Calu3 (cell line): Measurements from ENCODE around the gene ELF5. TPM values are rescaled to one million over a fixed set of nuclear protein-coding genes. Genes with fewer than 3 reads are reported as not detected.

ENCODE experiments used
- BruUV-seq: library from RNA; stranded (reverse); fragments of 400-500 nt; replicated peaks from 2 replicates; lab custom pipeline; 2021; lab: Mats Ljungman, UMichigan
- CTCF ChIA-PET: fragments of 300-600 bp; sonication (Branson Sonifier 250); formaldehyde crosslinking; loops from one replicate; lab custom pipeline; 2022; ENCODE audit warnings: antibody characterized with exemption; lab: Charles Lee
- DNase-seq: peaks from one replicate; pipeline ENCODE4 v3.0.0; 2022
- H3K27ac Mint-ChIP-seq: one replicate; pipeline ENCODE4 v1.8.0; 2022; ENCODE audit warnings: mixed read lengths; ENCODE audit not compliant: unreplicated experiment
- H3K27me3 Mint-ChIP-seq: one replicate; pipeline ENCODE4 v1.8.0; 2022; ENCODE audit warnings: mixed read lengths; ENCODE audit not compliant: unreplicated experiment
- H3K36me3 Mint-ChIP-seq: one replicate; pipeline ENCODE4 v1.8.0; 2022; ENCODE audit warnings: mild to moderate bottlenecking, moderate library complexity, mixed read lengths; ENCODE audit not compliant: insufficient read depth, unreplicated experiment
- H3K4me1 Mint-ChIP-seq: one replicate; pipeline ENCODE4 v1.8.0; 2022; ENCODE audit warnings: mild to moderate bottlenecking, low read depth, mixed read lengths; ENCODE audit not compliant: unreplicated experiment
- H3K4me3 Mint-ChIP-seq: one replicate; pipeline ENCODE4 v1.8.0; 2022; ENCODE audit warnings: mild to moderate bottlenecking, low read depth, moderate library complexity, mixed read lengths; ENCODE audit not compliant: unreplicated experiment
- H3K9me3 Mint-ChIP-seq: one replicate; pipeline ENCODE4 v1.8.0; 2022; ENCODE audit warnings: low read depth, mixed read lengths; ENCODE audit not compliant: unreplicated experiment
- intact Hi-C: fragments of 100-400 bp; cut with micrococcal nuclease; formaldehyde crosslinking; loops from one replicate; pipeline ENCODE4 v1.10.0; 2022; ENCODE audit not compliant: unreplicated experiment
- total RNA-seq: library from RNA; stranded (reverse); gene quantifications from 2 replicates; pipeline ENCODE4 v1.2.3, GENCODE V29; 2022
- TF ChIP-seq, protein P1 (sequence below): fragments of 200-600 bp; IDR thresholded peaks from one replicate; pipeline ENCODE4 v1.8.0; 2022; ENCODE audit warnings: antibody characterized with exemption; ENCODE audit not compliant: unreplicated experiment

The ELF5 gene
- total RNA-seq, 1 experiment from 2014 or later = not detected

DNA sequence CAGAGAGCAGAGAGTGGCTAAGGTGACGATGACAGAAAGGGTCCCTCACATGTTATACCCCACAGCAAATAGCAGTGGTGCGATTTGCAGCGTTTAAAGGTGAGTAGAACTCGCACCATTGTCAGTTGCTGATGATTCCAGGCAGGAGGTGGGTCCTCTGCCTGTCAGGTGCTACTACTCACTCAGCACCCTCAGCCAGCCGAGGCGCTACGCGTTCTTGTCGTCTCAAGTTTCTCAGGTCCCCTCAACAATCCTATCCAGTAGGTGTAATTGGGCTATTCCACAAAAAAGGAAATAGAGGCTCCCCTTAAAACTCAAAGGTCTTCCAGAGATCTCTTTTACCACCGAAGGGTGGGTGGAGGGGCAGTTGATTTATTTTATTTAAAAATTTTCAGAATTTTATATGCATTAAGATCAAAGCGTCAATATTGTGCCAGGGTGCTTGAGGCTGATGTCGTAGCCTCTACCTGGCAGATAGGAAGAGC is 18.3 kb downstream of the ELF5 start:
- CTCF ChIA-PET = interaction anchor here (0.7 to 1.0 kb wide), 2 partner anchors 17 to 51 kb away, joined by 3 read pairs; no protein-coding TSS in a partner anchor
- no peak for DNase-seq
- intact Hi-C loops = no loop called here
- Mint-ChIP-seq H3K4me1 (peaks cover 11% of the 10 kb centered on the region), H3K4me3 (no peak overlapping the region), H3K9me3 (no peaks in the 10 kb centered on the region), H3K27ac (no peak overlapping the region), H3K27me3 (peaks cover 2% of the 10 kb centered on the region), H3K36me3 (no peaks in the 10 kb centered on the region)
- BruUV-seq = no TSS peak
- TF ChIP-seq, protein P1, sequence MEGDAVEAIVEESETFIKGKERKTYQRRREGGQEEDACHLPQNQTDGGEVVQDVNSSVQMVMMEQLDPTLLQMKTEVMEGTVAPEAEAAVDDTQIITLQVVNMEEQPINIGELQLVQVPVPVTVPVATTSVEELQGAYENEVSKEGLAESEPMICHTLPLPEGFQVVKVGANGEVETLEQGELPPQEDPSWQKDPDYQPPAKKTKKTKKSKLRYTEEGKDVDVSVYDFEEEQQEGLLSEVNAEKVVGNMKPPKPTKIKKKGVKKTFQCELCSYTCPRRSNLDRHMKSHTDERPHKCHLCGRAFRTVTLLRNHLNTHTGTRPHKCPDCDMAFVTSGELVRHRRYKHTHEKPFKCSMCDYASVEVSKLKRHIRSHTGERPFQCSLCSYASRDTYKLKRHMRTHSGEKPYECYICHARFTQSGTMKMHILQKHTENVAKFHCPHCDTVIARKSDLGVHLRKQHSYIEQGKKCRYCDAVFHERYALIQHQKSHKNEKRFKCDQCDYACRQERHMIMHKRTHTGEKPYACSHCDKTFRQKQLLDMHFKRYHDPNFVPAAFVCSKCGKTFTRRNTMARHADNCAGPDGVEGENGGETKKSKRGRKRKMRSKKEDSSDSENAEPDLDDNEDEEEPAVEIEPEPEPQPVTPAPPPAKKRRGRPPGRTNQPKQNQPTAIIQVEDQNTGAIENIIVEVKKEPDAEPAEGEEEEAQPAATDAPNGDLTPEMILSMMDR = no peak

DNA sequence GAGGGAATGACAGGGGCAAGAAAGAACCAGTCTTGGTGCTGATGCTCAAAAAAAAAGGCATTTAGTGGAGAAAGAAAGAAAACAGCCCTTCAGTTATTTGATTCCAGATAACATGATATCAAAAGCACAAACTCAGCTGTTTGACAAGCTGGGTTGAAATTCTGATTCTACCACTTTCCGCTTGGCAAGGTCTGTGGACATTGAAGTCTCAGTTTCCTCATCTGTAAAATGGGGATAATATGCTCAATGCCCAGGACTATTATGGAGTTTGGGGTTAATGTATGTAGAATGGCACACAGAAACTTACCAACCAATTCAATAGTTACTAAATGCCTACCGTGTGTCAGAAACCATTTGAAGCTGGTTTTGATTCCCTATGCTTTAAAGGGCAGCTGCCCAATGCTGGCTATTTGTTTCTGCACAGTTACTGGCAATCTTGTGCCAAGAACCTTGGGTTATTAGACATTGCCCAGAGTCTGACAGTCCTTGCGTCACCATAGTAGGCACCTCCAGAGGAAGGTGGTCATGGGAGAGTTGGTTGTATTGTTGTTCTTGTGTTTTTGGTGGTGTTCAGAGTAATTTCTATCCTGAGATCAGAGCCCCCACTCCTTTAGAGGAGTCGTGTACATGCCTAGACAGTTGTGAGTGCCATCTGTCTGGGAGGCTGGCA is 19.5 kb downstream of the ELF5 start:
- CTCF ChIA-PET = interaction anchor here (0.5 kb wide), 1 partner anchor 268 kb away, joined by 3 read pairs; no protein-coding TSS in a partner anchor
- DNase-seq = no peak
- TF ChIP-seq, protein P1 = no peak
- Mint-ChIP-seq H3K27ac (no peak overlapping the region), H3K36me3 (no peaks in the 10 kb centered on the region), H3K9me3 (no peaks in the 10 kb centered on the region), H3K27me3 (peaks cover 14% of the 10 kb centered on the region), H3K4me1 (peaks cover 11% of the 10 kb centered on the region), H3K4me3 (no peak overlapping the region)
- intact Hi-C loops = loop anchor here (1.0 kb wide), 1 partner anchor 128 kb away; no protein-coding TSS in a partner anchor
- no TSS peak for BruUV-seq

DNA sequence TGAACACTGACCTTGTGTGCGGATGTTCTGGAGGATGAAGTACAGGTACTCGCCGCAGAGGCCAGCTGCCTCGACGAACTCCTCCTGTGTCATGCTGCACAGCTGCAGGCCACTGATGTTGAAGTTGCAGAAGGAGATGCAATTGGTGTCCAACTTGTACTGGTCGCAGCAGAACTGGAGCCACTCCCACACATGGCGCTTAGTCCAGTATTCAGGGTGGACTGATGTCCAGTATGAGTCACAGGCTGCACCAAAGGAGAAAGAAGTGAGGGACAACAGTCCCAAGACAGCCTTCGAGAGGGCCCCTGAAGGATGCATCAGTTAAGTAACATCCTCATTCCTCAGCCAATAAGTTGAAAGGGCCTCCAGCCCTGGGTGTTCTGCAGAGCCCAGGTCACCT is 20.1 kb downstream of the ELF5 start:
- DNase-seq = no peak
- Mint-ChIP-seq H3K4me3 (no peak overlapping the region), H3K36me3 (no peaks in the 10 kb centered on the region), H3K27me3 (peaks cover 14% of the 10 kb centered on the region), H3K27ac (no peak overlapping the region), H3K4me1 (peaks cover 11% of the 10 kb centered on the region), H3K9me3 (no peaks in the 10 kb centered on the region)
- no TSS peak for BruUV-seq
- CTCF ChIA-PET = no interaction called here
- TF ChIP-seq, protein P1 = no peak
- intact Hi-C loops = loop anchor here (1.0 kb wide), 1 partner anchor 127 kb away; no protein-coding TSS in a partner anchor

DNA sequence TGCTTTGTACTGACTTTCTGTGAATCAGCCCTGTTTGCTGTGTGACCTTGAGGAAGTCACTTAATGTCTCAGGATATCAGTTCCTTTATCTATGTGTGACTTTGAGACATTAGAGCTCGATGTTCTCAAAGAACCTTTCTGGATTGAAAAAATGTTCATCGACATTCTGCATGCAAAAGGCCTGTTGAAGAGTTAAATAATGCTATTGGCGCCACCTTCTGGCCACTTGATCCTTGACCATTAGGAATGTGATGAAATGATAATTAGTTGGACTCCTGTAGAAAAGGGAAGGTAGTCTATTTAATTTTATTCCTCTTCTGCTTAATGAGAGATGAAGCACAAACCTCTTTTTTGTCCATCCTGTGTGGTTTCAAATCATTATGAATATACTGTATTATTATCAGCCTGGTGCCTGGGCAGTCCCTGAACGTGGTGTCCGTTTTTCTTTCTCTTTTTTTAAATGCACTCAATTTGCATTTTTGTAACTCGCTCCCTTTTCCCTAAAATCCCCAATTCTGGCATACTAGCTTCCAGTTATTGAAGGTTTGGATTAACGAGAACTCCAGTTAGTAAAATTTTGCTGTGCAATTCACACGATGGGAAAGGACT is 20.7 kb downstream of the ELF5 start:
- TF ChIP-seq, protein P1 = peak; percentile 79
- H3K27me3 Mint-ChIP-seq = peaks cover 14% of the 10 kb centered on the region
- no TSS peak for BruUV-seq
- CTCF ChIA-PET = interaction anchor here (1.8 kb wide), 1 partner anchor 127 kb away, joined by 13 read pairs; no protein-coding TSS in a partner anchor
- DNase-seq = peak; percentile 58
- peaks cover 11% of the 10 kb centered on the region for H3K4me1 Mint-ChIP-seq
- no peak overlapping the region for H3K4me3 Mint-ChIP-seq
- H3K36me3 Mint-ChIP-seq = no peaks in the 10 kb centered on the region
- no peak overlapping the region for H3K27ac Mint-ChIP-seq
- intact Hi-C loops = loop anchor here (1.0 kb wide), 1 partner anchor 127 kb away; no protein-coding TSS in a partner anchor
- no peaks in the 10 kb centered on the region for H3K9me3 Mint-ChIP-seq
